ENCODE results near the gene CLSTN3.

The CLSTN3 gene

GRCh38 chr12:7129872-7130691 is at the start of gene CLSTN3 (continued):
- TF ChIP-seq SCRT2 (tag by site-specific recombination; IDR thresholded peaks at IDR 0.05) (peak; percentile 78), ZBTB11 (tag by site-specific recombination; conservative IDR thresholded peaks at IDR 0.05; ENCODE audit: low read depth) (peak; percentile 35; the same call in 1 of the 2 replicates), GLIS1 (tag by site-specific recombination; IDR thresholded peaks at IDR 0.05) (peak; percentile 83), ZNF132 (tag by site-specific recombination; IDR thresholded peaks at IDR 0.05; ENCODE audit: borderline replicate concordance) (no peak), ZNF544 (tag by site-specific recombination; IDR thresholded peaks at IDR 0.05) (no peak), EGR2 (tag by site-specific recombination; IDR thresholded peaks at IDR 0.05; ENCODE audit: low read depth) (peak; percentile 83), ZNF501 (tag by site-specific recombination; IDR thresholded peaks at IDR 0.05) (0 out of 2 replicates have a peak, but pooled peaks have one; percentile 18), ZNF280C (tag by site-specific recombination; IDR thresholded peaks at IDR 0.05) (no peak), ZNF157 (tag by site-specific recombination; IDR thresholded peaks at IDR 0.05) (no peak), WT1 (tag by site-specific recombination; IDR thresholded peaks at IDR 0.05) (0 out of 2 replicates have a peak, but pooled peaks have one; percentile 13), ZNF707 (tag by site-specific recombination; IDR thresholded peaks at IDR 0.05) (no peak), HOXA7 (CRISPR knock-in tag; IDR thresholded peaks at IDR 0.05; ENCODE audit: borderline replicate concordance) (no peak), ZNF112 (tag by site-specific recombination; IDR thresholded peaks at IDR 0.05) (no peak), ZNF548 (tag by site-specific recombination; IDR thresholded peaks at IDR 0.05) (no peak), ZNF530 (tag by site-specific recombination; IDR thresholded peaks at IDR 0.05; ENCODE audit: low read depth) (no peak), ZNF341 (tag by site-specific recombination; IDR thresholded peaks at IDR 0.05; ENCODE audit: low read depth) (no peak), ZNF664 (tag by site-specific recombination; IDR thresholded peaks at IDR 0.05) (no peak), ZNF23 (tag by site-specific recombination; IDR thresholded peaks at IDR 0.05; ENCODE audit: borderline replicate concordance) (no peak), MZF1 (tag by site-specific recombination; IDR thresholded peaks at IDR 0.05; ENCODE audit: borderline replicate concordance) (no peak), ZNF549 (tag by site-specific recombination; IDR thresholded peaks at IDR 0.05) (no peak), SALL2 (tag by site-specific recombination; IDR thresholded peaks at IDR 0.05; ENCODE audit: borderline replicate concordance) (no peak), ZNF362 (tag by site-specific recombination; IDR thresholded peaks at IDR 0.05) (no peak), REST (tag by site-specific recombination; IDR thresholded peaks at IDR 0.05) (no peak), ZNF837 (tag by site-specific recombination; IDR thresholded peaks at IDR 0.05) (no peak), ZNF423 (tag by site-specific recombination; IDR thresholded peaks at IDR 0.05) (no peak)
- TF ChIP-seq, protein P1, sequence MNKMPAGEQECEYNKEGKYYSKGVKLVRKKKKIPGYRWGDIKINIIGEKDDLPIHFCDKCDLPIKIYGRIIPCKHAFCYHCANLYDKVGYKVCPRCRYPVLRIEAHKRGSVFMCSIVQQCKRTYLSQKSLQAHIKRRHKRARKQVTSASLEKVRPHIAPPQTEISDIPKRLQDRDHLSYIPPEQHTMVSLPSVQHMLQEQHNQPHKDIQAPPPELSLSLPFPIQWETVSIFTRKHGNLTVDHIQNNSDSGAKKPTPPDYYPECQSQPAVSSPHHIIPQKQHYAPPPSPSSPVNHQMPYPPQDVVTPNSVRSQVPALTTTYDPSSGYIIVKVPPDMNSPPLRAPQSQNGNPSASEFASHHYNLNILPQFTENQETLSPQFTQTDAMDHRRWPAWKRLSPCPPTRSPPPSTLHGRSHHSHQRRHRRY (tag by site-specific recombination; IDR thresholded peaks at IDR 0.05): no peak
- TF ChIP-seq, protein P2, sequence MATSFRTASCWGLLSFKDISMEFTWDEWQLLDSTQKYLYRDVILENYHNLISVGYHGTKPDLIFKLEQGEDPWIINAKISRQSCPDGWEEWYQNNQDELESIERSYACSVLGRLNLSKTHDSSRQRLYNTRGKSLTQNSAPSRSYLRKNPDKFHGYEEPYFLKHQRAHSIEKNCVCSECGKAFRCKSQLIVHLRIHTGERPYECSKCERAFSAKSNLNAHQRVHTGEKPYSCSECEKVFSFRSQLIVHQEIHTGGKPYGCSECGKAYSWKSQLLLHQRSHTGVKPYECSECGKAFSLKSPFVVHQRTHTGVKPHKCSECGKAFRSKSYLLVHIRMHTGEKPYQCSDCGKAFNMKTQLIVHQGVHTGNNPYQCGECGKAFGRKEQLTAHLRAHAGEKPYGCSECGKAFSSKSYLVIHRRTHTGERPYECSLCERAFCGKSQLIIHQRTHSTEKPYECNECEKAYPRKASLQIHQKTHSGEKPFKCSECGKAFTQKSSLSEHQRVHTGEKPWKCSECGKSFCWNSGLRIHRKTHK (tag by site-specific recombination; IDR thresholded peaks at IDR 0.05): no peak

Data from HEK293 (cell line).